Liver (tissue), 9 donors: ENCODE data around the gene BARX2. TPM values are rescaled to one million over a fixed set of nuclear protein-coding genes. Genes with fewer than 3 reads are reported as not detected.
A peak's percentile ranks its signal among the peaks of the same experiment; 100 is the strongest.

Experiments
- DNase-seq: peaks from one replicate; pipeline ENCODE4 v3.0.0-alpha.2; 2017; ENCODE audit warnings: low spot score
- H3K27ac ChIP-seq, 2 donors: one replicate each; pipeline ENCODE4 v1.7.0; 2013; ENCODE audit warnings: inconsistent platforms in 2 of 2, low read length in 2 of 2, control low read depth in 1 of 2, low read depth in 1 of 2, mild to moderate bottlenecking in 1 of 2
- H3K27me3 ChIP-seq, 4 donors: one replicate each; pipeline versions ENCODE4 v1.6.1 to v1.7.0; 2013; ENCODE audit warnings: low read length in 3 of 4, inconsistent platforms in 1 of 4, mild to moderate bottlenecking in 1 of 4, moderate library complexity in 1 of 4; ENCODE audit not compliant: control insufficient read depth in 4 of 4, insufficient read depth in 4 of 4
- H3K36me3 ChIP-seq, 4 donors: one replicate each; pipeline versions ENCODE4 v1.6.1 to v1.7.0; 2013; ENCODE audit warnings: low read length in 3 of 4, mild to moderate bottlenecking in 3 of 4, low read depth in 1 of 4, moderate library complexity in 1 of 4; ENCODE audit not compliant: control insufficient read depth in 4 of 4, insufficient read depth in 3 of 4
- H3K4me1 ChIP-seq, 4 donors: one replicate each; pipeline versions ENCODE4 v1.6.1 to v1.7.0; 2013; ENCODE audit warnings: low read length in 3 of 4, mild to moderate bottlenecking in 3 of 4, moderate library complexity in 1 of 4; ENCODE audit not compliant: control insufficient read depth in 4 of 4, insufficient read depth in 4 of 4
- H3K4me3 ChIP-seq, 3 donors: one replicate each; pipeline versions ENCODE4 v1.6.1 to v1.7.0; 2013; ENCODE audit warnings: low read length in 3 of 3, control low read depth in 1 of 3, low read depth in 1 of 3, mild to moderate bottlenecking in 1 of 3
- H3K9ac ChIP-seq, 2 donors: one replicate each; pipeline ENCODE4 v1.7.0; 2013; ENCODE audit warnings: low read length in 2 of 2, mild to moderate bottlenecking in 2 of 2, moderate library complexity in 2 of 2, control low read depth in 1 of 2, low read depth in 1 of 2
- H3K9me3 ChIP-seq, 4 donors: one replicate each; pipeline versions ENCODE4 v1.6.1 to v1.7.0; 2013; ENCODE audit warnings: low read length in 3 of 4; ENCODE audit not compliant: control insufficient read depth in 4 of 4
- EGR1 ChIP-seq, 2 donors: IDR thresholded peaks; 2 replicates each; pipeline ENCODE4 v1.6.1; 2016 to 2018; ENCODE audit warnings: antibody characterized with exemption in 2 of 2, low read depth in 2 of 2
- FOXA1 ChIP-seq: IDR thresholded peaks from 2 replicates; pipeline ENCODE4 v1.6.1; 2016; ENCODE audit warnings: antibody characterized with exemption
- FOXA2 ChIP-seq: IDR thresholded peaks from 2 replicates; pipeline ENCODE4 v1.6.1; 2016; ENCODE audit warnings: antibody characterized with exemption
- GABPA ChIP-seq, 2 donors: IDR thresholded peaks in 1 of 2; conservative IDR thresholded peaks in 1 of 2; 2 replicates each; pipeline ENCODE4 v1.6.1; 2016; ENCODE audit warnings: antibody characterized with exemption in 2 of 2, mild to moderate bottlenecking in 1 of 2, moderate library complexity in 1 of 2
- HNF4A ChIP-seq, 2 donors: conservative IDR thresholded peaks; 2 replicates each; pipeline ENCODE4 v1.6.1; 2016; ENCODE audit warnings: antibody characterized with exemption in 2 of 2, mild to moderate bottlenecking in 2 of 2
- HNF4G ChIP-seq: IDR thresholded peaks from 2 replicates; pipeline ENCODE4 v1.6.1; 2016; ENCODE audit warnings: antibody characterized with exemption
- JUND ChIP-seq, 2 donors: IDR thresholded peaks; 2 replicates each; pipeline ENCODE4 v1.6.1; 2016; ENCODE audit warnings: antibody characterized with exemption in 2 of 2
- NR2F2 ChIP-seq: IDR thresholded peaks from 2 replicates; pipeline ENCODE4 v1.6.1; 2016; ENCODE audit warnings: antibody characterized with exemption
- RAD21 ChIP-seq, 2 donors: IDR thresholded peaks; 2 replicates each; pipeline ENCODE4 v1.6.1; 2016; ENCODE audit warnings: antibody characterized with exemption in 2 of 2, mild to moderate bottlenecking in 2 of 2
- RXRA ChIP-seq, 2 donors: IDR thresholded peaks; 2 replicates each; pipeline ENCODE4 v1.6.1; 2017 to 2018; ENCODE audit warnings: antibody characterized with exemption in 2 of 2, mild to moderate bottlenecking in 1 of 2
- SP1 ChIP-seq: IDR thresholded peaks from 2 replicates; pipeline ENCODE4 v1.6.1; 2018; ENCODE audit warnings: antibody characterized with exemption, mild to moderate bottlenecking
- TAF1 ChIP-seq: conservative IDR thresholded peaks from 2 replicates; pipeline ENCODE4 v1.6.1; 2016; ENCODE audit warnings: antibody characterized with exemption, mild to moderate bottlenecking
- YY1 ChIP-seq: IDR thresholded peaks from 2 replicates; pipeline ENCODE4 v1.6.1; 2016; ENCODE audit warnings: antibody characterized with exemption, mild to moderate bottlenecking
- WGBS: extraction: QIAGEN DNeasy Blood & Tissue Kit; methylation state at CpG from one replicate; pipeline ENCODE4 v1.1.7; 2013; 5-methylcytosine and 5-hydroxymethylcytosine counted together
- polyA plus RNA-seq, 2 donors: library from polyadenylated mRNA; stranded (reverse) in 1 of 2; unstranded in 1 of 2; fragments of 200-250 nt in 1 of 2; fragments of >200 nt in 1 of 2; fragmentation: Nextera tagmentation in 1 of 2; extraction: Ambion mirVana in 1 of 2; gene quantifications; one replicate each; pipeline versions ENCODE4 v1.2.1 to v1.2.3, GENCODE V29; 2013 to 2015
- total RNA-seq, 2 donors: library from RNA; depleted of rRNA; stranded (reverse); fragments of >200 nt; gene quantifications; one replicate each; pipeline ENCODE4 v1.2.3, GENCODE V29; 2014
- TF ChIP-seq, protein P1 (sequence below): IDR thresholded peaks from 2 replicates; pipeline ENCODE4 v1.6.1; 2016; ENCODE audit warnings: antibody characterized with exemption, mild to moderate bottlenecking
- TF ChIP-seq, protein P2 (sequence below): fragments of 150-350 bp; IDR thresholded peaks from 2 replicates; pipeline ENCODE4 v1.5.1; 2017; ENCODE audit warnings: improper control_type of control experiment, low read depth, low read length; ENCODE audit not compliant: missing input control
- TF ChIP-seq, protein P3 (sequence below): IDR thresholded peaks from 2 replicates; pipeline ENCODE4 v1.6.1; 2016; ENCODE audit warnings: antibody characterized with exemption
- TF ChIP-seq, protein P4 (sequence below): IDR thresholded peaks from 2 replicates; pipeline ENCODE4 v1.6.1; 2016; ENCODE audit warnings: antibody characterized with exemption
- TF ChIP-seq, protein P5 (sequence below): IDR thresholded peaks from 2 replicates; pipeline ENCODE4 v1.6.1; 2016; ENCODE audit warnings: antibody characterized with exemption
- donor health status: healthy.
- donor health status: healthy.
- donor health status: healthy.
- donor health status: healthy.
- donor health status: healthy.

Gene BARX2
- total and polyA plus RNA-seq, 4 donors: not detected

DNA sequence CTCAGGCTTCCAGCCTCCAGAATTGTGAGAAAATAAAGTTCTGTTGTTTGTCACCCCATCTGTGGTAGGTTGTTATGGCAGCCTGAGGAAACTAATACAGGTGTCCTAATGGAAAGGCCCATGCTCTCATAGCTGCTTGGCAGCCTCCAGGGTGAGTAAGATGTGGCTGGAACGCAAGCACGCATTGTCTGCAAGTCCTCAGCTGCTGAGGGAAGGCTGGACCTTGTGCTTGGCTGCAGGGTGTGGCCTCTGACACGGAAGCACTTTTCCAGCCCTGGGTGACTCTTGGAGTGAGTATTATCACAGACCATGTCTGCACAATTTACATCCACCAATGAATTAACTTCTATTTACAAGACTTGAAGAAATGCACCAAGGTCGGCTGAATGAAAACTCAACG lies 44.4 kb upstream of the BARX2 start:
- H3K4me3 ChIP-seq: no peak overlapping the region
- TF ChIP-seq, protein P1, sequence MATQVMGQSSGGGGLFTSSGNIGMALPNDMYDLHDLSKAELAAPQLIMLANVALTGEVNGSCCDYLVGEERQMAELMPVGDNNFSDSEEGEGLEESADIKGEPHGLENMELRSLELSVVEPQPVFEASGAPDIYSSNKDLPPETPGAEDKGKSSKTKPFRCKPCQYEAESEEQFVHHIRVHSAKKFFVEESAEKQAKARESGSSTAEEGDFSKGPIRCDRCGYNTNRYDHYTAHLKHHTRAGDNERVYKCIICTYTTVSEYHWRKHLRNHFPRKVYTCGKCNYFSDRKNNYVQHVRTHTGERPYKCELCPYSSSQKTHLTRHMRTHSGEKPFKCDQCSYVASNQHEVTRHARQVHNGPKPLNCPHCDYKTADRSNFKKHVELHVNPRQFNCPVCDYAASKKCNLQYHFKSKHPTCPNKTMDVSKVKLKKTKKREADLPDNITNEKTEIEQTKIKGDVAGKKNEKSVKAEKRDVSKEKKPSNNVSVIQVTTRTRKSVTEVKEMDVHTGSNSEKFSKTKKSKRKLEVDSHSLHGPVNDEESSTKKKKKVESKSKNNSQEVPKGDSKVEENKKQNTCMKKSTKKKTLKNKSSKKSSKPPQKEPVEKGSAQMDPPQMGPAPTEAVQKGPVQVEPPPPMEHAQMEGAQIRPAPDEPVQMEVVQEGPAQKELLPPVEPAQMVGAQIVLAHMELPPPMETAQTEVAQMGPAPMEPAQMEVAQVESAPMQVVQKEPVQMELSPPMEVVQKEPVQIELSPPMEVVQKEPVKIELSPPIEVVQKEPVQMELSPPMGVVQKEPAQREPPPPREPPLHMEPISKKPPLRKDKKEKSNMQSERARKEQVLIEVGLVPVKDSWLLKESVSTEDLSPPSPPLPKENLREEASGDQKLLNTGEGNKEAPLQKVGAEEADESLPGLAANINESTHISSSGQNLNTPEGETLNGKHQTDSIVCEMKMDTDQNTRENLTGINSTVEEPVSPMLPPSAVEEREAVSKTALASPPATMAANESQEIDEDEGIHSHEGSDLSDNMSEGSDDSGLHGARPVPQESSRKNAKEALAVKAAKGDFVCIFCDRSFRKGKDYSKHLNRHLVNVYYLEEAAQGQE: no peak
- TF ChIP-seq HNF4G (no peak), RXRA (IDR thresholded peaks at IDR 0.05) (no peak), TAF1 (no peak), EGR1 (IDR thresholded peaks at IDR 0.05; ENCODE audit: low read depth in 2 of 2) (no peak), JUND (IDR thresholded peaks at IDR 0.05) (no peak), SP1 (no peak)
- TF ChIP-seq, protein P2, sequence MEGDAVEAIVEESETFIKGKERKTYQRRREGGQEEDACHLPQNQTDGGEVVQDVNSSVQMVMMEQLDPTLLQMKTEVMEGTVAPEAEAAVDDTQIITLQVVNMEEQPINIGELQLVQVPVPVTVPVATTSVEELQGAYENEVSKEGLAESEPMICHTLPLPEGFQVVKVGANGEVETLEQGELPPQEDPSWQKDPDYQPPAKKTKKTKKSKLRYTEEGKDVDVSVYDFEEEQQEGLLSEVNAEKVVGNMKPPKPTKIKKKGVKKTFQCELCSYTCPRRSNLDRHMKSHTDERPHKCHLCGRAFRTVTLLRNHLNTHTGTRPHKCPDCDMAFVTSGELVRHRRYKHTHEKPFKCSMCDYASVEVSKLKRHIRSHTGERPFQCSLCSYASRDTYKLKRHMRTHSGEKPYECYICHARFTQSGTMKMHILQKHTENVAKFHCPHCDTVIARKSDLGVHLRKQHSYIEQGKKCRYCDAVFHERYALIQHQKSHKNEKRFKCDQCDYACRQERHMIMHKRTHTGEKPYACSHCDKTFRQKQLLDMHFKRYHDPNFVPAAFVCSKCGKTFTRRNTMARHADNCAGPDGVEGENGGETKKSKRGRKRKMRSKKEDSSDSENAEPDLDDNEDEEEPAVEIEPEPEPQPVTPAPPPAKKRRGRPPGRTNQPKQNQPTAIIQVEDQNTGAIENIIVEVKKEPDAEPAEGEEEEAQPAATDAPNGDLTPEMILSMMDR: no peak
- DNase-seq: no peak
- 88% methylated on average over 5 of the region's 5 CpGs for WGBS
- H3K36me3 ChIP-seq: no peaks in the 10 kb centered on the region
- H3K9me3 ChIP-seq: no peaks in the 10 kb centered on the region
- peaks cover 4 to 28% (median 15%) of the 10 kb centered on the region in 4 donors for H3K4me1 ChIP-seq
- H3K27ac ChIP-seq: no peak overlapping the region
- H3K27me3 ChIP-seq: no peaks in the 10 kb centered on the region
- no peak overlapping the region for H3K9ac ChIP-seq

DNA sequence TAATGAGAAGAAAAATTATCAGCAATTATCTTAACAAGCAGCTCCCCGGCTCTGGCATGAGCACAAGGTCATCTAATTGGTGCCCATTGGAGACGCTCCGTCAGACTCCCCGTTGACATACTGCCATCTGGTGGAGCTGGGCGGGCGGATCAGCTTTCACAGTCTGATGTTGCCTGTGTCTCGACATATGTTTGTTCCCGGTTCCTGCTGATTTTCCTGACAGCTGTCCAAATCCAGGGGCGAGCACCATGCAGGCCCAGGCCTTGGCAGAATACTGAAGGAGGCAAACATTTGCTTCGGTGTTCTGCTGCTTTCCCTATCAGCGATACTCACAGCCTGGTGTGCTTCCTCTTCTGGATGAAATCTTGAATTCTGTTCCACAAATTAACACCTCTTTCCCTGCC lies 43.8 kb upstream of the BARX2 start:
- Histone ChIP-seq H3K9me3 (no peaks in the 10 kb centered on the region), H3K27ac (no peak overlapping the region), H3K4me1 (peaks cover 3 to 22% (median 10%) of the 10 kb centered on the region in 4 donors), H3K36me3 (no peaks in the 10 kb centered on the region), H3K27me3 (no peaks in the 10 kb centered on the region), H3K9ac (no peak overlapping the region), H3K4me3 (no peak overlapping the region)
- peak; percentile 74 for DNase-seq
- under 1% methylated on average over 11 of the region's 11 CpGs for WGBS
- TF ChIP-seq NR2F2: peak; percentile 27
- no peak for TF ChIP-seq EGR1 (IDR thresholded peaks at IDR 0.05; ENCODE audit: low read depth in 2 of 2)
- no peak for TF ChIP-seq TAF1
- peak in 1 of 2 donors; percentile 13 for TF ChIP-seq HNF4A (conservative IDR thresholded peaks at IDR 0.05)
- TF ChIP-seq, protein P3, sequence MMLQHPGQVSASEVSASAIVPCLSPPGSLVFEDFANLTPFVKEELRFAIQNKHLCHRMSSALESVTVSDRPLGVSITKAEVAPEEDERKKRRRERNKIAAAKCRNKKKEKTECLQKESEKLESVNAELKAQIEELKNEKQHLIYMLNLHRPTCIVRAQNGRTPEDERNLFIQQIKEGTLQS: no peak
- peak; percentile 32 to 53 for TF ChIP-seq RXRA (IDR thresholded peaks at IDR 0.05)
- TF ChIP-seq, protein P2: peak; percentile 92
- no peak for TF ChIP-seq FOXA1
- peak; percentile 11 for TF ChIP-seq FOXA2
- peak; percentile 100 for TF ChIP-seq RAD21 (IDR thresholded peaks at IDR 0.05)
- TF ChIP-seq, protein P4, sequence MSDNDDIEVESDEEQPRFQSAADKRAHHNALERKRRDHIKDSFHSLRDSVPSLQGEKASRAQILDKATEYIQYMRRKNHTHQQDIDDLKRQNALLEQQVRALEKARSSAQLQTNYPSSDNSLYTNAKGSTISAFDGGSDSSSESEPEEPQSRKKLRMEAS: no peak
- TF ChIP-seq YY1: peak; percentile 18
- TF ChIP-seq JUND (IDR thresholded peaks at IDR 0.05): peak in 1 of 2 donors; percentile 26
- no peak for TF ChIP-seq GABPA (IDR thresholded peaks at IDR 0.05 in 1 of 2, conservative IDR thresholded peaks at IDR 0.05 in 1 of 2)
- no peak for TF ChIP-seq SP1
- TF ChIP-seq, protein P5, sequence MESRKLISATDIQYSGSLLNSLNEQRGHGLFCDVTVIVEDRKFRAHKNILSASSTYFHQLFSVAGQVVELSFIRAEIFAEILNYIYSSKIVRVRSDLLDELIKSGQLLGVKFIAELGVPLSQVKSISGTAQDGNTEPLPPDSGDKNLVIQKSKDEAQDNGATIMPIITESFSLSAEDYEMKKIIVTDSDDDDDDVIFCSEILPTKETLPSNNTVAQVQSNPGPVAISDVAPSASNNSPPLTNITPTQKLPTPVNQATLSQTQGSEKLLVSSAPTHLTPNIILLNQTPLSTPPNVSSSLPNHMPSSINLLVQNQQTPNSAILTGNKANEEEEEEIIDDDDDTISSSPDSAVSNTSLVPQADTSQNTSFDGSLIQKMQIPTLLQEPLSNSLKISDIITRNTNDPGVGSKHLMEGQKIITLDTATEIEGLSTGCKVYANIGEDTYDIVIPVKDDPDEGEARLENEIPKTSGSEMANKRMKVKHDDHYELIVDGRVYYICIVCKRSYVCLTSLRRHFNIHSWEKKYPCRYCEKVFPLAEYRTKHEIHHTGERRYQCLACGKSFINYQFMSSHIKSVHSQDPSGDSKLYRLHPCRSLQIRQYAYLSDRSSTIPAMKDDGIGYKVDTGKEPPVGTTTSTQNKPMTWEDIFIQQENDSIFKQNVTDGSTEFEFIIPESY: no peak
- TF ChIP-seq, protein P1: no peak
- TF ChIP-seq HNF4G: no peak
